Skin epidermis (tissue), 12 donors: ENCODE results near the gene BABAM2.
"Not testable (repeated sequence)": the region's sequence is repeated elsewhere in the genome, so short reads cannot be mapped to it uniquely, and the experiment has no call there.

Experiments used
- H3K27ac ChIP-seq, 21 experiments: fragments of 200-600 bp; sonication (generic) in 11 of 21; one replicate each; pipeline ENCODE4 v1.5.0; 2020; ENCODE audit warnings: mild to moderate bottlenecking in 3 of 21, inconsistent platforms in 2 of 21, moderate library complexity in 2 of 21
- H3K4me3 ChIP-seq, 7 experiments: fragments of 200-600 bp; sonication (generic) in 2 of 7; one replicate each; pipeline ENCODE4 v1.5.0; 2020; ENCODE audit warnings: inconsistent platforms in 2 of 7, mild to moderate bottlenecking in 2 of 7, moderate library complexity in 1 of 7

The BABAM2 gene

GRCh38 chr2:28233164-28233676 lies 342.7 kb downstream of the BABAM2 start:
- no peak overlapping the region for H3K4me3 ChIP-seq
- H3K27ac ChIP-seq = peak overlapping the region in 11 of 21 experiments; percentile 4 to 60 (median 27)

GRCh38 chr2:28234807-28235206 lies 344.3 kb downstream of the BABAM2 start:
- no peak overlapping the region for H3K27ac ChIP-seq
- H3K4me3 ChIP-seq = no peak overlapping the region

- peak overlapping the region in 3 of 21 experiments; percentile 9 to 74 (median 32) for H3K27ac ChIP-seq
Observed at GRCh38 chr2:28239207-28239606, 348.7 kb downstream of the BABAM2 start.

GRCh38 chr2:28240937-28241336 lies 350.4 kb downstream of the BABAM2 start:
- Histone ChIP-seq H3K27ac (no peak overlapping the region), H3K4me3 (no peak overlapping the region)

More at GRCh38 chr2:28239207-28239606, 348.7 kb downstream of the BABAM2 start:
- no peak overlapping the region for H3K4me3 ChIP-seq

GRCh38 chr2:28247290-28247689 lies 356.8 kb downstream of the BABAM2 start:
- H3K4me3 ChIP-seq = no peak overlapping the region
- H3K27ac ChIP-seq = peak overlapping the region in 2 of 21 experiments; percentile 13 to 33

GRCh38 chr2:28247734-28248133 lies 357.2 kb downstream of the BABAM2 start:
- peak overlapping the region in 1 of 21 experiments; percentile 13 for H3K27ac ChIP-seq
- no peak overlapping the region for H3K4me3 ChIP-seq

GRCh38 chr2:28248511-28248910 lies 358.0 kb downstream of the BABAM2 start:
- no peak overlapping the region for H3K4me3 ChIP-seq
- H3K27ac ChIP-seq = no peak overlapping the region

- Histone ChIP-seq H3K4me3 (no peak overlapping the region), H3K27ac (no peak overlapping the region)
Observed at GRCh38 chr2:28250006-28250405, 359.5 kb downstream of the BABAM2 start.

- Histone ChIP-seq H3K4me3 (no peak overlapping the region), H3K27ac (peak overlapping the region in 2 of 21 experiments; percentile 13 to 39)
Observed at GRCh38 chr2:28251337-28251736, 360.8 kb downstream of the BABAM2 start.

- H3K27ac ChIP-seq = peak overlapping the region in 2 of 21 experiments; percentile 13 to 39
- no peak overlapping the region for H3K4me3 ChIP-seq
Observed at GRCh38 chr2:28252311-28252710, 361.8 kb downstream of the BABAM2 start.

GRCh38 chr2:28253543-28253942 lies 363.0 kb downstream of the BABAM2 start:
- H3K27ac ChIP-seq = no peak overlapping the region
- no peak overlapping the region for H3K4me3 ChIP-seq

- not testable (repeated sequence) for H3K27ac ChIP-seq, H3K4me3 ChIP-seq
Observed at GRCh38 chr2:28255231-28255630, 364.7 kb downstream of the BABAM2 start.

- Histone ChIP-seq H3K4me3 (no peak overlapping the region), H3K27ac (no peak overlapping the region)
Observed at GRCh38 chr2:28257182-28257581, 366.7 kb downstream of the BABAM2 start.

GRCh38 chr2:28259226-28259625 lies 368.7 kb downstream of the BABAM2 start:
- H3K27ac ChIP-seq, H3K4me3 ChIP-seq: not testable (repeated sequence)

GRCh38 chr2:28263690-28264089 lies 373.2 kb downstream of the BABAM2 start:
- Histone ChIP-seq H3K27ac (no peak overlapping the region), H3K4me3 (no peak overlapping the region)

GRCh38 chr2:28267282-28267681 lies 376.8 kb downstream of the BABAM2 start:
- H3K4me3 ChIP-seq = no peak overlapping the region
- H3K27ac ChIP-seq = peak overlapping the region in 1 of 21 experiments; percentile 38

GRCh38 chr2:28268386-28268785 lies 377.9 kb downstream of the BABAM2 start:
- peak overlapping the region in 6 of 21 experiments; percentile 8 to 63 (median 28) for H3K27ac ChIP-seq

GRCh38 chr2:28269019-28269784 lies 378.7 kb downstream of the BABAM2 start:
- H3K4me3 ChIP-seq = no peak overlapping the region
- peak overlapping the region in 8 of 21 experiments; percentile 10 to 63 (median 30) for H3K27ac ChIP-seq

More at GRCh38 chr2:28268386-28268785, 377.9 kb downstream of the BABAM2 start:
- no peak overlapping the region for H3K4me3 ChIP-seq

GRCh38 chr2:28270456-28271152 lies 380.1 kb downstream of the BABAM2 start:
- H3K4me3 ChIP-seq = no peak overlapping the region
- H3K27ac ChIP-seq = peak overlapping the region in 8 of 21 experiments; percentile 2 to 52 (median 34)

- no peak overlapping the region for H3K4me3 ChIP-seq
- peak overlapping the region in 10 of 21 experiments; percentile 2 to 52 (median 34) for H3K27ac ChIP-seq
Observed at GRCh38 chr2:28271231-28271918, 380.8 kb downstream of the BABAM2 start.
